HEK293T (cell line): ENCODE data around the gene ACVR2B.
"Not testable (repeated sequence)": the region's sequence is repeated elsewhere in the genome, so short reads cannot be mapped to it uniquely, and the experiment has no call there.

Experiments used
- ARNT ChIP-seq: fragments of 450-650 bp; IDR thresholded peaks from 2 replicates; pipeline ENCODE4 v1.6.1; 2017; ENCODE audit warnings: mild to moderate bottlenecking
- BHLHE40 ChIP-seq: fragments of 450-650 bp; IDR thresholded peaks from 2 replicates; pipeline ENCODE4 v1.6.1; 2016; ENCODE audit warnings: mild to moderate bottlenecking, moderate library complexity, borderline replicate concordance
- FOXK2 ChIP-seq: fragments of 450-650 bp; IDR thresholded peaks from 2 replicates; pipeline ENCODE4 v1.6.1; 2016; ENCODE audit warnings: mild to moderate bottlenecking
- HDGF ChIP-seq: fragments of 450-650 bp; IDR thresholded peaks from 2 replicates; pipeline ENCODE4 v1.6.1; 2017; ENCODE audit warnings: antibody characterized with exemption, borderline replicate concordance
- L3MBTL2 ChIP-seq: fragments of 450-650 bp; conservative IDR thresholded peaks from 2 replicates; pipeline ENCODE4 v1.6.1; 2016; ENCODE audit warnings: mild to moderate bottlenecking
- SP1 ChIP-seq: fragments of 450-650 bp; IDR thresholded peaks from 2 replicates; pipeline ENCODE4 v1.6.1; 2017

DNA sequence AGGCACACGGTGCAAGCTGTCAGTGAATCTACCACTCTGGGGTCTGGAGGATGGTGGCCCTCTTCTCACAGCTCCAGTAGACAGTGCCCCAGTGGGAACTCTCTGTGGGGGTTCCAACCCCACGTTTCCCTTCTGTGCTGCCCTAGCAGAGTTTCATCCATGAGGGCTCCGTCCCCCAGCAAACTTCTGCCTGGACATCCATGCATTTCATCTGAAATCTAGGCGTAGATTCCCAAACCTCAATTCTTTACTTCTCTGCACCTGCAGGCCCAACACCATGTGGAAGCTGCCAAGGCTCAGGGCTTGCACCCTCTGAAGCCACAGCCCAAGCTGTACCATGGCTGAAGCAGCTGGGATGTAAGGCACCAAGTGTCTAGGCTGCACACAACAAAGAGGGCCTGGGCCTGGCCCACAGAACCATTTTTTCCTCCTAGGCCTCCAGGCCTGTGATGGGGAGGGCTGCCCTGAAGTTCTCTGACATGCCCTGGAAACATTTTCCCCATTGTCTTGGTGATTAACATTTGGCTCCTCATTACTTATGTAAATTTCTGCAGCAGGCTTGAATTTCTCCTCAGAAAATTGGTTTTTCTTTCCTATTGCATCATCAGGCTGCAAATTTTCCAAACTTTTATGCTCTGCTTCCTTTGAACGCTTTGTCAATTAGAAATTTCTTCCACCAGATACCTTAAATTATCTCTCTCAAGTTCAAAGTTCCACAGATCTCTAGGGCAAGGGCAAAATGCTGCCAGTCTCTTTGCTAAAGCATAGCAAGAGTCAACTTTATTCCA lies 20.6 kb upstream of the ACVR2B start:
- TF ChIP-seq L3MBTL2, FOXK2, HDGF, BHLHE40, ARNT, SP1: not testable (repeated sequence)
